Body of pancreas (tissue), 4 donors: Measurements from ENCODE around the gene SLC29A4.

Source experiments
- POLR2A ChIP-seq, 3 donors: fragments of 450-650 bp; IDR thresholded peaks; one replicate each; pipeline ENCODE4 v1.6.1; 2016; ENCODE audit warnings: antibody characterized with exemption in 3 of 3, mild to moderate bottlenecking in 2 of 3
- TF ChIP-seq, protein P1 (sequence below), 7 experiments: fragments of 450-650 bp in 4 of 7; fragments of 200-600 bp in 3 of 7; sonication (generic) in 3 of 7; IDR thresholded peaks; one replicate each; pipeline ENCODE4 v1.5.1; 2016 to 2019; ENCODE audit warnings: antibody characterized with exemption in 7 of 7

DNA sequence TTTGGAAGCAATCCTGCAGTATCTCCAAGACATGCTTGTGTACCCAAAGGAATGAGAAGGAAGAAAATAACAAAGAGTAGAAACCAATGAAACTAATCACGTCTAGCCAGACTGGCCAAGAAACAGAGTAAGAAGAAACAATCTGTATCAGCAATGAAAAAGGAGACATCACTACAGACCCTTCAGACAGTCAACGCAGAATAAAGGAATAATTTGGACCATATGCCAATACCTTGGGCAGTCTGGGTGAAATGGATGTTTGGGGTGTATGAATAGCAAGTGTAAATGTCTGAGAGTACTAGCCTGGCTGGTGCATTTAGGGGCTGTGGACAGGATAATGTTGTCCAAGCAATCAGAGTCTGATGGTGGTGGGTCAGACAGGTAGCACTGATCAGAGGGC, 61.1 kb downstream of the SLC29A4 start:
- TF ChIP-seq, protein P1, sequence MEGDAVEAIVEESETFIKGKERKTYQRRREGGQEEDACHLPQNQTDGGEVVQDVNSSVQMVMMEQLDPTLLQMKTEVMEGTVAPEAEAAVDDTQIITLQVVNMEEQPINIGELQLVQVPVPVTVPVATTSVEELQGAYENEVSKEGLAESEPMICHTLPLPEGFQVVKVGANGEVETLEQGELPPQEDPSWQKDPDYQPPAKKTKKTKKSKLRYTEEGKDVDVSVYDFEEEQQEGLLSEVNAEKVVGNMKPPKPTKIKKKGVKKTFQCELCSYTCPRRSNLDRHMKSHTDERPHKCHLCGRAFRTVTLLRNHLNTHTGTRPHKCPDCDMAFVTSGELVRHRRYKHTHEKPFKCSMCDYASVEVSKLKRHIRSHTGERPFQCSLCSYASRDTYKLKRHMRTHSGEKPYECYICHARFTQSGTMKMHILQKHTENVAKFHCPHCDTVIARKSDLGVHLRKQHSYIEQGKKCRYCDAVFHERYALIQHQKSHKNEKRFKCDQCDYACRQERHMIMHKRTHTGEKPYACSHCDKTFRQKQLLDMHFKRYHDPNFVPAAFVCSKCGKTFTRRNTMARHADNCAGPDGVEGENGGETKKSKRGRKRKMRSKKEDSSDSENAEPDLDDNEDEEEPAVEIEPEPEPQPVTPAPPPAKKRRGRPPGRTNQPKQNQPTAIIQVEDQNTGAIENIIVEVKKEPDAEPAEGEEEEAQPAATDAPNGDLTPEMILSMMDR (IDR thresholded peaks at IDR 0.05): no peak
- TF ChIP-seq POLR2A (IDR thresholded peaks at IDR 0.05): no peak
